A549 (cell line): ENCODE results near the gene HP1BP3. TPM values are rescaled to one million over a fixed set of nuclear protein-coding genes. Genes with fewer than 3 reads are reported as not detected.

ENCODE experiments used
- ATAC-seq, 2 experiments: fragments of 200-7000 bp in 1 of 2; fragments of >200 bp in 1 of 2; cut with Nextera tagmentation in 1 of 2; cut with Tn5 transposase in 1 of 2; 3 replicates each; pipeline versions ENCODE4 v1.8.0 to v1.9.1; 2018 to 2020; ENCODE audit warnings: mild to moderate bottlenecking in 1 of 2, moderate library complexity in 1 of 2
- CTCF ChIA-PET: fragments of 300-600 bp; sonication (Branson Sonifier 250); formaldehyde crosslinking; extraction: SDS; loops from one replicate; lab custom pipeline; 2021; ENCODE audit warnings: antibody characterized with exemption, inconsistent platforms; lab: Yijun Ruan, JAX
- POLR2A ChIA-PET: fragments of 350-600 bp; formaldehyde crosslinking; extraction: SDS; loops from one replicate; lab custom pipeline; 2021; ENCODE audit warnings: antibody characterized with exemption, inconsistent platforms; lab: Yijun Ruan, JAX
- DNase-seq, 2 experiments: peaks; one replicate each; pipeline versions ENCODE4 v3.0.0 to v3.0.0-alpha.2; 2011 to 2016; ENCODE audit warnings: low read depth in 1 of 2, low spot score in 1 of 2
- FAIRE-seq: peaks from 2 replicates; lab custom pipeline; 2011; peaks lifted over from hg19 to GRCh38; lab: Jason Lieb, UNC
- H3K27ac ChIP-seq, 2 experiments: fragments of >200 bp; sonication (Bioruptor Twin); formaldehyde crosslinking; 3 replicates each; pipeline ENCODE4 v1.5.1; 2016 to 2017
- H3K4me1 ChIP-seq: fragments of >200 bp; sonication (Bioruptor Twin); formaldehyde crosslinking; 3 replicates; pipeline ENCODE4 v1.6.1; 2016
- H3K4me2 ChIP-seq: fragments of >200 bp; sonication (Bioruptor Twin); formaldehyde crosslinking; 3 replicates; pipeline ENCODE4 v1.6.1; 2016
- H3K4me3 ChIP-seq: fragments of >200 bp; sonication (Bioruptor Twin); formaldehyde crosslinking; 3 replicates; pipeline ENCODE4 v1.5.1; 2016
- H3K9me3 ChIP-seq: fragments of >200 bp; sonication (Bioruptor Twin); formaldehyde crosslinking; 3 replicates; pipeline ENCODE4 v1.6.1; 2016
- CBX2 ChIP-seq: fragments of 200-600 bp; sonication (generic); IDR thresholded peaks from 2 replicates; pipeline ENCODE4 v1.6.1; 2016; ENCODE audit warnings: low read depth, mild to moderate bottlenecking, borderline replicate concordance
- CBX8 ChIP-seq: fragments of 200-600 bp; sonication (generic); IDR thresholded peaks from 2 replicates; pipeline ENCODE4 v1.6.1; 2016
- EP300 ChIP-seq, 2 experiments: fragments of >200 bp; sonication (Bioruptor Twin); formaldehyde crosslinking; IDR thresholded peaks; 2 replicates in 1 of 2; 3 replicates in 1 of 2; pipeline ENCODE4 v1.6.1; 2016 to 2017
- ESRRA ChIP-seq: fragments of 150-350 bp; IDR thresholded peaks from 2 replicates; pipeline ENCODE4 v1.6.1; 2014; ENCODE audit warnings: mild to moderate bottlenecking, low read length, borderline replicate concordance
- GATA3 ChIP-seq: IDR thresholded peaks from 2 replicates; pipeline ENCODE4 v1.6.1; 2012; ENCODE audit warnings: borderline replicate concordance
- HOXB13 ChIP-seq: fragments of 250-450 bp; sonication (Bioruptor Pico); IDR thresholded peaks from 2 replicates; pipeline ENCODE4 v1.5.0; 2020; ENCODE audit warnings: low read depth, mild to moderate bottlenecking, moderate library complexity
- JUN ChIP-seq, 2 experiments: fragments of >200 bp; sonication (Bioruptor Twin); formaldehyde crosslinking; IDR thresholded peaks; 2 replicates in 1 of 2; 3 replicates in 1 of 2; pipeline ENCODE4 v1.6.1; 2016 to 2017
- KDM5A ChIP-seq: fragments of 200-600 bp; sonication (generic); IDR thresholded peaks from 2 replicates; pipeline ENCODE4 v1.6.1; 2016; ENCODE audit warnings: antibody characterized with exemption, mild to moderate bottlenecking
- POLR2A ChIP-seq: IDR thresholded peaks from 2 replicates; pipeline ENCODE4 v1.6.1; 2012; ENCODE audit warnings: mild to moderate bottlenecking, low read length
- RCOR1 ChIP-seq: fragments of 150-350 bp; IDR thresholded peaks from 2 replicates; pipeline ENCODE4 v1.6.1; 2014; ENCODE audit warnings: antibody characterized with exemption, low read length, low read depth
- RNF2 ChIP-seq: fragments of 200-600 bp; sonication (generic); IDR thresholded peaks from 2 replicates; pipeline ENCODE4 v1.6.1; 2016; ENCODE audit warnings: low read depth, mild to moderate bottlenecking, antibody characterized with exemption, moderate library complexity, borderline replicate concordance
- SREBF2 ChIP-seq: fragments of 450-650 bp; IDR thresholded peaks from 2 replicates; pipeline ENCODE4 v1.6.1; 2014; ENCODE audit warnings: mild to moderate bottlenecking, moderate library complexity
- TFCP2L1 ChIP-seq: fragments of 250-450 bp; sonication (Bioruptor Pico); IDR thresholded peaks from 2 replicates; pipeline ENCODE4 v1.5.0; 2021; ENCODE audit warnings: mild to moderate bottlenecking
- ZFP36 ChIP-seq: fragments of 450-650 bp; IDR thresholded peaks from 2 replicates; pipeline ENCODE4 v1.6.1; 2014; ENCODE audit warnings: borderline replicate concordance; ENCODE audit not compliant: partially characterized antibody
- WGBS: methylation state at CpG from one replicate; pipeline ENCODE4 v1.1.6; 2017; ENCODE audit errors: missing lambda C conversion rate; 5-methylcytosine and 5-hydroxymethylcytosine counted together
- polyA plus RNA-seq, 4 experiments: library from polyadenylated mRNA; depleted of rRNA in 3 of 4; stranded (reverse); fragments of >200 nt; fragmentation: RNase III in 1 of 4; extraction: RNeasy Plus Mini Kit Qiagen cat#74134 plus additional on column Dnase treatment in 1 of 4; gene quantifications; 2 replicates in 3 of 4; 3 replicates in 1 of 4; pipeline ENCODE4 v1.2.3, GENCODE V29; 2011 to 2017
- TF ChIP-seq, protein P1 (sequence below): fragments of 200-600 bp; sonication (generic); IDR thresholded peaks from 2 replicates; pipeline ENCODE4 v1.6.1; 2016; ENCODE audit warnings: antibody characterized with exemption, mild to moderate bottlenecking, moderate library complexity
- TF ChIP-seq, protein P2 (sequence below): IDR thresholded peaks from 2 replicates; pipeline ENCODE4 v1.6.1; 2012; ENCODE audit warnings: low read depth, borderline replicate concordance
- TF ChIP-seq, protein P3 (sequence below): IDR thresholded peaks from 2 replicates; pipeline ENCODE4 v1.6.1; 2012
- TF ChIP-seq, protein P4 (sequence below): fragments of 150-350 bp; IDR thresholded peaks from 2 replicates; pipeline ENCODE4 v1.6.1; 2014; ENCODE audit warnings: low read depth, mild to moderate bottlenecking, low read length

HP1BP3 gene
- polyA plus RNA-seq, 2 of the 4 experiments (the other 2 are of a cell fraction) = 159 to 214 TPM

DNA sequence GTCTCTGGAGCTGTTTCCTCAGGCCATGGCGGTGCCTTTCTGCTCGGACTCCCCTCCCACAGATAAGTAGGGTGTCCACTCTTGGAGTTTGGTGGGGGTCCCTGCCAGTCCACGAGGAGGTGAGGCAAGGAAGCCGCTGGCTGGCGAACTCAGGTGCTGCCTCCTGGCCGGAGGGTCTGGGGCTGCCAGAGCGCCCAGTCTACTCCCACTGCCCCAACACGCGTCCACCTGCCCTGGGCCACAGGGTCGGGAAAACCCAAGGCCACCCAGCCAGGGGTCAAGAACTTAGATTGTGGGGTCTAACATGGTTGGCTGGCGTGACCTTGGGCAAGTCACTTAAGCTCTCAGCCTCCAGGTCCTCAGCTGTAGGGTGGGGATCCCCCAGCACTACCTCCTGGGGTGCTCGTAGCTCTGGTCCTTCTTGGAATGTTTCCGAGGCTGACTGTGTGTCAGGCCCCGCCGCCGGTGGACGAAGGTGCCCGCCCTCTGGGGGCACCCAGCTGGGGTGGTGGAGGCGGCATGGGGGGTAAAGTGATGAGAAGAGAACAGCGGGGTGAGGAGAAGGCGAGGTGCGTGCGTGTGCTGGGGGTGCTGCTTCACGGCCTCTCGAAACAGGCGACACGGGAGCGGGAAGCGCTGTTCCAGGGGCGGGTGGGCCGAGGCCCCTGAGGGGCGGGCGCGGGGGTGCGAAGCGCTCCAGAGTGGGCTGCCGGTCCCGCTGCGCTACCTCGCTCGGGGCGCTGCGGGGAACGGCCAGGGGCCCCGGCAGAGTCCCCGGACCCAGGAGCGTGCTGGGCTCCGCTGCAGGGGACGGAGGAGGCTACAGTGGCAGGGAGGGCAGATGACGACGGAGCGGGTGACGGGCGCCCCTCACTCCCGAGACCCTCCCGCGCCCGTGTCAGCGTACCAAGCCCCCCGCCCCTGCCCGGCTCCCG, 55.8 kb downstream of the HP1BP3 start:
- ChIA-PET CTCF (interaction anchor here (1.1 kb wide), 2 partner anchors 14 to 29 kb away, joined by 3 read pairs; no protein-coding TSS in a partner anchor), POLR2A (no interaction called here)
- H3K4me1 ChIP-seq = peaks cover 21% of the 10 kb centered on the region
- WGBS = 27% methylated on average over 12 of the region's 62 CpGs
- peak overlapping the region; percentile 88 to 90 for H3K27ac ChIP-seq
- peak overlapping the region; percentile 80 for H3K4me3 ChIP-seq
- DNase-seq = no peak
- 0 out of 6 replicates have a peak, but pooled peaks of 1 of the 2 experiments have one; percentile 14 for ATAC-seq
- no peak for FAIRE-seq
- peak overlapping the region; percentile 100 for H3K4me2 ChIP-seq
- H3K9me3 ChIP-seq = no peaks in the 10 kb centered on the region
- TF ChIP-seq POLR2A = no peak
- TF ChIP-seq, protein P1, sequence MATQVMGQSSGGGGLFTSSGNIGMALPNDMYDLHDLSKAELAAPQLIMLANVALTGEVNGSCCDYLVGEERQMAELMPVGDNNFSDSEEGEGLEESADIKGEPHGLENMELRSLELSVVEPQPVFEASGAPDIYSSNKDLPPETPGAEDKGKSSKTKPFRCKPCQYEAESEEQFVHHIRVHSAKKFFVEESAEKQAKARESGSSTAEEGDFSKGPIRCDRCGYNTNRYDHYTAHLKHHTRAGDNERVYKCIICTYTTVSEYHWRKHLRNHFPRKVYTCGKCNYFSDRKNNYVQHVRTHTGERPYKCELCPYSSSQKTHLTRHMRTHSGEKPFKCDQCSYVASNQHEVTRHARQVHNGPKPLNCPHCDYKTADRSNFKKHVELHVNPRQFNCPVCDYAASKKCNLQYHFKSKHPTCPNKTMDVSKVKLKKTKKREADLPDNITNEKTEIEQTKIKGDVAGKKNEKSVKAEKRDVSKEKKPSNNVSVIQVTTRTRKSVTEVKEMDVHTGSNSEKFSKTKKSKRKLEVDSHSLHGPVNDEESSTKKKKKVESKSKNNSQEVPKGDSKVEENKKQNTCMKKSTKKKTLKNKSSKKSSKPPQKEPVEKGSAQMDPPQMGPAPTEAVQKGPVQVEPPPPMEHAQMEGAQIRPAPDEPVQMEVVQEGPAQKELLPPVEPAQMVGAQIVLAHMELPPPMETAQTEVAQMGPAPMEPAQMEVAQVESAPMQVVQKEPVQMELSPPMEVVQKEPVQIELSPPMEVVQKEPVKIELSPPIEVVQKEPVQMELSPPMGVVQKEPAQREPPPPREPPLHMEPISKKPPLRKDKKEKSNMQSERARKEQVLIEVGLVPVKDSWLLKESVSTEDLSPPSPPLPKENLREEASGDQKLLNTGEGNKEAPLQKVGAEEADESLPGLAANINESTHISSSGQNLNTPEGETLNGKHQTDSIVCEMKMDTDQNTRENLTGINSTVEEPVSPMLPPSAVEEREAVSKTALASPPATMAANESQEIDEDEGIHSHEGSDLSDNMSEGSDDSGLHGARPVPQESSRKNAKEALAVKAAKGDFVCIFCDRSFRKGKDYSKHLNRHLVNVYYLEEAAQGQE = peak; percentile 29; the same call in 1 of the 2 replicates

DNA sequence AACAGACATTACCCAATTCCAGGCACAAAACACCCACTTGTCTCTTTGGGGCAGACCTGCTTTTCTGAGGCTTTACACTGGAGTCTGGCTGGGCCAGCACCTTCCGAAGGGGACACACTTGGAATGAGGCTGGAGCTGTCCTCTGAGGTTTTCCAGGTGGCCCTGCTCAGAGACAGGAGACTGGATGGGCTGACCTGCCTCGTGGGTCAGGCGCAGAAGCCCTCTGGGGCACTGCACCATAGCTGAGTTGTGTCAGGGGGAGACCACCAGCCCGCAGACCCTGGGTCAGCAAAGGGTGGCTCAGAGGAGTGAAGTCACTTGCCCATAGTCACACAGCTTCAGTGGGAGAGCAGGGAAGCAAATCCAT, 56.4 kb downstream of the HP1BP3 start:
- H3K9me3 ChIP-seq = no peaks in the 10 kb centered on the region
- peak overlapping the region; percentile 80; the same call in 1 of the 3 replicates for H3K4me3 ChIP-seq
- FAIRE-seq = no peak
- peaks cover 21% of the 10 kb centered on the region for H3K4me1 ChIP-seq
- DNase-seq = no peak
- ChIA-PET POLR2A (no interaction called here), CTCF (interaction anchor here (1.1 kb wide), 2 partner anchors 15 to 28 kb away, joined by 3 read pairs; no protein-coding TSS in a partner anchor)
- TF ChIP-seq RCOR1 (no peak), CBX2 (no peak), EP300 (IDR thresholded peaks at IDR 0.05) (no peak), HOXB13 (no peak), KDM5A (no peak), POLR2A (no peak)
- no CpG with 5 or more reads among the region's 4 CpGs for WGBS
- H3K27ac ChIP-seq = peak overlapping the region in 1 of 2 experiments; percentile 90; a peak in 5 of 6 replicates
- peak overlapping the region; percentile 100 for H3K4me2 ChIP-seq
- ATAC-seq = no peak

DNA sequence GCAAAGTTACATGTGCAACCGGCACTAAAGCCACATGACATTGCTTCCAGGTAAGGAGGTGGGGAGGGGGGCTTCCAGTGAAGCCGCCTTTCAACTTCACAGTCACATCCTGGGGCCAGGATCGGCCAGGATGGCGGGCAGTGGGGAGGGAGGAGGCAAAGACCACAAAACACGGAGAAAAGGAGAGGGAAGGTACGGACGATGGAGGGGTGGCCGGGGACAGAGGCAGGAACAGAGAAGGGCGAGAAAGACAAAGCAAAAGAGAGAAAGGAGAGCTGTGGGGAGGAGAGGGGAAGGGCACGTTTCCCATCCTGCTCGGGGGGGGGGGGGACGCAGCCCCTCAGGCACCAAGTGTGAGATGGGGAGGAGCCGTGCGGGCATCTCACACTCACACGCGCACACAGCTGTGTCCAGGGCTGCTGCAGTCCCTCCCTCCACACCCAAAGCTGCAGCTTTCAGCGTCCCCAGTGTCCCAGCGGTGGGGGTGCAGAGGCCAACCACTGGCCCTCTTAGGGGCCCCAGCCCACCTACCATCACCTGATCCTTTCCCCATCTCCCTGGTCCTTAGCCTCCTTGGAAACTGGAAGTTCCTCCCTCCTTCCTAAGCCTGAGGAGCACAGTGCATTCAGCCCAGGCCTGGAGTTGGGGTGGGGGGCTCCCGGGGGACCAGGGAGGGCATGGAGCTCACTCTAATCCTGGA, 57.0 kb downstream of the HP1BP3 start:
- no peak overlapping the region for H3K4me3 ChIP-seq
- ATAC-seq = no peak
- ChIA-PET CTCF (interaction anchor here (1.1 kb wide), 2 partner anchors 16 to 28 kb away, joined by 3 read pairs; no protein-coding TSS in a partner anchor), POLR2A (no interaction called here)
- no peak for TF ChIP-seq CBX8
- no peak for TF ChIP-seq ESRRA
- no peak for TF ChIP-seq JUN (IDR thresholded peaks at IDR 0.05)
- no peak for TF ChIP-seq ZFP36
- TF ChIP-seq SREBF2 = no peak
- no peak for TF ChIP-seq RNF2
- no peak for TF ChIP-seq GATA3
- TF ChIP-seq, protein P2, sequence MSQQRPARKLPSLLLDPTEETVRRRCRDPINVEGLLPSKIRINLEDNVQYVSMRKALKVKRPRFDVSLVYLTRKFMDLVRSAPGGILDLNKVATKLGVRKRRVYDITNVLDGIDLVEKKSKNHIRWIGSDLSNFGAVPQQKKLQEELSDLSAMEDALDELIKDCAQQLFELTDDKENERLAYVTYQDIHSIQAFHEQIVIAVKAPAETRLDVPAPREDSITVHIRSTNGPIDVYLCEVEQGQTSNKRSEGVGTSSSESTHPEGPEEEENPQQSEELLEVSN = no peak
- TF ChIP-seq, protein P3, sequence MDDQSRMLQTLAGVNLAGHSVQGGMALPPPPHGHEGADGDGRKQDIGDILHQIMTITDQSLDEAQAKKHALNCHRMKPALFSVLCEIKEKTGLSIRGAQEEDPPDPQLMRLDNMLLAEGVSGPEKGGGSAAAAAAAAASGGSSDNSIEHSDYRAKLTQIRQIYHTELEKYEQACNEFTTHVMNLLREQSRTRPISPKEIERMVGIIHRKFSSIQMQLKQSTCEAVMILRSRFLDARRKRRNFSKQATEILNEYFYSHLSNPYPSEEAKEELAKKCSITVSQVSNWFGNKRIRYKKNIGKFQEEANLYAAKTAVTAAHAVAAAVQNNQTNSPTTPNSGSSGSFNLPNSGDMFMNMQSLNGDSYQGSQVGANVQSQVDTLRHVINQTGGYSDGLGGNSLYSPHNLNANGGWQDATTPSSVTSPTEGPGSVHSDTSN = no peak
- TF ChIP-seq, protein P4, sequence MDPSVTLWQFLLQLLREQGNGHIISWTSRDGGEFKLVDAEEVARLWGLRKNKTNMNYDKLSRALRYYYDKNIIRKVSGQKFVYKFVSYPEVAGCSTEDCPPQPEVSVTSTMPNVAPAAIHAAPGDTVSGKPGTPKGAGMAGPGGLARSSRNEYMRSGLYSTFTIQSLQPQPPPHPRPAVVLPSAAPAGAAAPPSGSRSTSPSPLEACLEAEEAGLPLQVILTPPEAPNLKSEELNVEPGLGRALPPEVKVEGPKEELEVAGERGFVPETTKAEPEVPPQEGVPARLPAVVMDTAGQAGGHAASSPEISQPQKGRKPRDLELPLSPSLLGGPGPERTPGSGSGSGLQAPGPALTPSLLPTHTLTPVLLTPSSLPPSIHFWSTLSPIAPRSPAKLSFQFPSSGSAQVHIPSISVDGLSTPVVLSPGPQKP = no peak
- TF ChIP-seq TFCP2L1 (CRISPR knock-in tag) = no peak
- H3K4me1 ChIP-seq = peaks cover 21% of the 10 kb centered on the region
- no peaks in the 10 kb centered on the region for H3K9me3 ChIP-seq
- FAIRE-seq = no peak
- peak overlapping the region in 1 of 2 experiments; percentile 90; a peak in 3 of 6 replicates for H3K27ac ChIP-seq
- WGBS = 84% methylated on average over 18 of the region's 19 CpGs
- no peak for DNase-seq
- peak overlapping the region; percentile 100; the same call in 1 of the 3 replicates for H3K4me2 ChIP-seq
